GM12874 (cell line): Measurements from ENCODE around the gene HBS1L.

Experiments
- TF ChIP-seq, protein P1 (sequence below): IDR thresholded peaks from 2 replicates; pipeline ENCODE4 v1.5.1; 2011; ENCODE audit warnings: low read depth, mild to moderate bottlenecking, control low read depth, low read length, moderate library complexity; ENCODE audit not compliant: insufficient read depth

Gene HBS1L

GRCh38 chr6:134948691-134949090 lies 105.9 kb downstream of the HBS1L start:
- TF ChIP-seq, protein P1, sequence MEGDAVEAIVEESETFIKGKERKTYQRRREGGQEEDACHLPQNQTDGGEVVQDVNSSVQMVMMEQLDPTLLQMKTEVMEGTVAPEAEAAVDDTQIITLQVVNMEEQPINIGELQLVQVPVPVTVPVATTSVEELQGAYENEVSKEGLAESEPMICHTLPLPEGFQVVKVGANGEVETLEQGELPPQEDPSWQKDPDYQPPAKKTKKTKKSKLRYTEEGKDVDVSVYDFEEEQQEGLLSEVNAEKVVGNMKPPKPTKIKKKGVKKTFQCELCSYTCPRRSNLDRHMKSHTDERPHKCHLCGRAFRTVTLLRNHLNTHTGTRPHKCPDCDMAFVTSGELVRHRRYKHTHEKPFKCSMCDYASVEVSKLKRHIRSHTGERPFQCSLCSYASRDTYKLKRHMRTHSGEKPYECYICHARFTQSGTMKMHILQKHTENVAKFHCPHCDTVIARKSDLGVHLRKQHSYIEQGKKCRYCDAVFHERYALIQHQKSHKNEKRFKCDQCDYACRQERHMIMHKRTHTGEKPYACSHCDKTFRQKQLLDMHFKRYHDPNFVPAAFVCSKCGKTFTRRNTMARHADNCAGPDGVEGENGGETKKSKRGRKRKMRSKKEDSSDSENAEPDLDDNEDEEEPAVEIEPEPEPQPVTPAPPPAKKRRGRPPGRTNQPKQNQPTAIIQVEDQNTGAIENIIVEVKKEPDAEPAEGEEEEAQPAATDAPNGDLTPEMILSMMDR, result no peak

GRCh38 chr6:134948142-134948541 lies 106.5 kb downstream of the HBS1L start:
- TF ChIP-seq, protein P1, result no peak

DNA sequence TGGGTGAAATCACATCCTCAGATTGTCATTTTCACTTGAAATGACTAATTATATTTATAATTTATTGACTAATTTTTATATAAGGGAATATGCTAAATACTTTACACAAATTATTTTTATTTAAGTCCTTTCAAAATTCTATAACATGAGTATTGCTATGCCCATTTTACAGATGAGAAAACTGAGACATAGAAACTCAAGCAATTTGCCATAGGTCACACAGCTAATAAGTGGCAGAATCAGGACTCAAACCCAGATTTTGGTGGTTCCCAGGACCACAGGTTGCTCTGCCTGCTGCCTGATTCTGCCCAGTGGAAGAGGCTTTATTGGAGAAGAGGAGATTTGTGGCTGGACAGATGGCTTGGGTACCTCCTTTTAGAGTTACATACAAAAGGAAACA lies 109.6 kb downstream of the HBS1L start:
- TF ChIP-seq, protein P1, result no peak

DNA sequence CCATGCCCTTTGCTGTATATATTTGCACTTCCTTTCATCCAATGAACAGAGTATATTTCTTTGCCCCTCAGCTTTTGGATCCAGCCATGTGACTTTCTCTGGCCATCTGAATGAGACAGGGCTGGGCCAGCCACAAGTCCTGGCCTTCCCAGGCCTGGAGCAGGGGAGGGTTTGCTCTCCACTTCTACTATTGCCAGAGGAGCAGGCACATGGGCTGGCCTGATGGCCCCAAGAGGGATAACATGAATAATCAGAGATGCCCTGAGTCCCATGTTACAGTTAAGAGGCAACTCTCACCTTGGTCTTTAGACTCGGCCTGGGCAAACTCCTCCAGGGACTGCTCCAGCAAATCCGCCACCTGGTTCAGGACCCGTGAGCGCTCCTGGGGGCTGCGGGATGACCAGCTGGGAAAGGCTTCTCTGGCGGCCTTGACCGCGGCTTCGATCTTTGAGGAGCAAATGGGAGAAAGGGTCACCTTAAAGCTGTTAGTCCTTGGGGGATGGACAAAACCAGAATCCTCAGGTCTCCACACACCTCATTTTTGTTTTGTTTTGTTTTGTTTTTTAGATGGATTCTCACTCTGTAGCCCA lies 111.0 kb downstream of the HBS1L start:
- TF ChIP-seq, protein P1, result no peak

DNA sequence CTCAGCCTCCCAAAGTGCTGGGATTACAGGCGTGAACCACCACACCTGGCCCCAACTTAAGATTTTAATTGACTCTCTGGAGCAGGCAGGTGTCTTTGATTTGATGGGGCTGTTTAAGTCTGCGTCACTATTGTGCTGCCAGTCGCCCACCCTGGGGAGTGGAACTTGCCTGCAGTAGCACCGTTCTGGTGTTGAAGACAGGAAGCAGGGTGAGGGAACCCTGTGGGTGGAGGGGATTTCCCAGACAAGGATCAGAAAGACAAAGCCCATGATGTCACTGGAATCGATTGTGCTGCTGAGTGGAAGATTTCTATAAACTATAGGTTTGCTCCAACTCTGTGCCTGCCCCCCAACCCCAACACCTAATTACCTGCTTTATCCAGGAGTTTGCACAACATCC lies 115.7 kb downstream of the HBS1L start:
- TF ChIP-seq, protein P1, result no peak

DNA sequence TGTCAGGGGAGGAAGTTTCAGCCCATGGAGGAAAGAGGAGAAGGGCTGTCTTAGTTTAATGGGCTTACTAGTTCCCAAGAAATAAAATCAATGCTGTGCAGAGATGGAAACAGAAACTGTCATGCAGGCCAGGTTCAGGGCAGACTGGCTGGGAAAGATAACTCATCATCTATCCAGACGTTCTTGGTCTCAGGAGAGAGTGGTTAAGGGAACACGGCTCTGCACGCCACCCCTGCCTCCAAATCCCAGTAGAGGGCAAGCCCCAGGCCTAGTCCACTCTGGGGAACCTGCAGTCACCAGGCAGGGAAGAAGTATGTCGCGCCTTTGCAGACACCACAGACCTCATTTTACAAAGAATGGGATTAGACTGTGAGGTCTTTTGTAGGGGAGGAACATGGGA lies 117.2 kb downstream of the HBS1L start:
- TF ChIP-seq, protein P1, result no peak

DNA sequence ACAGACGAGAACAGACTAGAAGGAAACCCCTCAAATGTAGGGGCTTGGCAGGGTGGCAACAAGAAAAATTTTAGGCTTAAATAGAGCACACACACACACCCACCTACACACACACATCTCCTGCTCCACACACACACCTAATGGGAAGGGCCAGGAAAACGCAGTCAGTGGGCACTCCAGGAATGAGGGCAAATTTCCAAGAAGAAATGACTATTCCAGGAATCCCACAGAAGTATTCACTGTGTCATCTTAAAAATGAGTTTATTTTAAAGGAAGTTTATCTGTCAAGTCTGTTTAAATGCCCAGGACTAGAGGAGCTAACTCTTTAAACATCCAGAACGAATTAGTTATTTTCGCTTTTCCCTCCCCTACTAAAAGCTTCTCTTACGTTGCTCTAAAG lies 117.7 kb downstream of the HBS1L start:
- TF ChIP-seq, protein P1, result no peak
